GM06990 (cell line): ENCODE measurements around the gene UBASH3A.
A peak's percentile ranks its signal among the peaks of the same experiment; 100 is the strongest.

Experiments
- DNase-seq: peaks from one replicate; pipeline ENCODE4 v3.0.0-alpha.2; 2011; ENCODE audit not compliant: insufficient read length; ENCODE audit errors: extremely low read depth
- H3K27me3 ChIP-seq: replicated peaks from 2 replicates; pipeline ENCODE4 v1.6.0; 2011; ENCODE audit warnings: low read length; ENCODE audit not compliant: control insufficient read depth, insufficient read depth
- H3K36me3 ChIP-seq: 2 replicates; pipeline ENCODE4 v1.5.1; 2011; ENCODE audit warnings: low read length; ENCODE audit not compliant: control insufficient read depth, insufficient read depth
- H3K4me3 ChIP-seq: replicated peaks from 2 replicates; pipeline ENCODE4 v1.5.1; 2011; ENCODE audit warnings: low read depth, mild to moderate bottlenecking, control low read depth, low read length
- CTCF ChIP-seq: IDR thresholded peaks from 2 replicates; pipeline ENCODE4 v1.5.1; 2011; ENCODE audit warnings: low read length, control low read depth, mild to moderate bottlenecking, inconsistent platforms; ENCODE audit not compliant: insufficient read depth, poor library complexity, severe bottlenecking

Gene UBASH3A

GRCh38 chr21:42392731-42393442, 10.8 kb upstream of the UBASH3A start:
- Histone ChIP-seq H3K36me3 (no peaks in the 10 kb centered on the region), H3K4me3 (no peak overlapping the region), H3K27me3 (no peaks in the 10 kb centered on the region)
- DNase-seq = peak; percentile 33
- TF ChIP-seq CTCF = no peak

- no peaks in the 10 kb centered on the region for H3K27me3 ChIP-seq
- H3K4me3 ChIP-seq = no peak overlapping the region
- no peak for DNase-seq
- H3K36me3 ChIP-seq = no peaks in the 10 kb centered on the region
- no peak for TF ChIP-seq CTCF
These were observed 10.2 kb upstream of the UBASH3A start for GRCh38 chr21:42393443-42393950.

- no peak for TF ChIP-seq CTCF
- Histone ChIP-seq H3K4me3 (no peak overlapping the region), H3K36me3 (no peaks in the 10 kb centered on the region), H3K27me3 (no peaks in the 10 kb centered on the region)
- DNase-seq = no peak
These were observed 8.4 kb upstream of the UBASH3A start for GRCh38 chr21:42395302-42395701.

GRCh38 chr21:42395905-42396651, 7.6 kb upstream of the UBASH3A start, which contains the start of gene TMPRSS3:
Gene TMPRSS3, minus strand, starts transcription at chr21:42396052. Its CDS starts 635 bp downstream, at chr21:42395417.
- no peak for DNase-seq
- Histone ChIP-seq H3K36me3 (no peaks in the 10 kb centered on the region), H3K4me3 (no peak within 1 kb of the TSS), H3K27me3 (no peaks in the 10 kb centered on the region)
- TF ChIP-seq CTCF = no peak

GRCh38 chr21:42396799-42397745, 6.6 kb upstream of the UBASH3A start:
- no peaks in the 10 kb centered on the region for H3K36me3 ChIP-seq
- DNase-seq = no peak
- no peaks in the 10 kb centered on the region for H3K27me3 ChIP-seq
- no peak overlapping the region for H3K4me3 ChIP-seq
- no peak for TF ChIP-seq CTCF
